NCI-H748 (cell line): Measurements from ENCODE around the gene CLRN1.
A peak's percentile ranks its signal among the peaks of the same experiment; 100 is the strongest.
"Not testable (repeated sequence)": the region's sequence is repeated elsewhere in the genome, so short reads cannot be mapped to it uniquely, and the experiment has no call there.

Source experiments
- DNase-seq: peaks from one replicate; lab custom pipeline; 2025; ENCODE audit not compliant: unreplicated experiment; lab: John Stamatoyannopoulos, UW

CLRN1 gene

GRCh38 chr3:150972366-150973071, at the start of gene CLRN1:
Gene CLRN1 (minus strand): TSS chr3:150972727. CDS start chr3:150972708, 19 bp downstream.
- DNase-seq, result no peak

- no peak for DNase-seq
These were observed 43.9 kb upstream of the CLRN1 start for GRCh38 chr3:151016478-151016795.

GRCh38 chr3:151015767-151016477, 43.4 kb upstream of the CLRN1 start:
- no peak for DNase-seq

- DNase-seq, result no peak
These were observed 42.7 kb upstream of the CLRN1 start for GRCh38 chr3:151015181-151015580.

GRCh38 chr3:151014501-151015018, 42.0 kb upstream of the CLRN1 start:
- DNase-seq, result no peak

- DNase-seq, result no peak
These were observed 40.2 kb upstream of the CLRN1 start for GRCh38 chr3:151012753-151013152.

- peak; percentile 79 for DNase-seq
These were observed 38.9 kb upstream of the CLRN1 start for GRCh38 chr3:151011427-151011826.

- DNase-seq, result no peak
These were observed 37.5 kb upstream of the CLRN1 start for GRCh38 chr3:151009981-151010380.

- no peak for DNase-seq
These were observed 36.9 kb upstream of the CLRN1 start for GRCh38 chr3:151009430-151009829.

- DNase-seq, result peak; percentile 10
These were observed 36.2 kb upstream of the CLRN1 start for GRCh38 chr3:151008699-151009098.

- DNase-seq, result no peak
These were observed 31.2 kb upstream of the CLRN1 start for GRCh38 chr3:151003768-151004134.

- DNase-seq, result no peak
These were observed 30.7 kb upstream of the CLRN1 start for GRCh38 chr3:151003029-151003767.

GRCh38 chr3:151002003-151002981, 29.8 kb upstream of the CLRN1 start:
- DNase-seq, result no peak

- no peak for DNase-seq
These were observed 26.5 kb upstream of the CLRN1 start for GRCh38 chr3:150998996-150999395.

- DNase-seq, result no peak
These were observed 24.2 kb upstream of the CLRN1 start for GRCh38 chr3:150996731-150997130.

GRCh38 chr3:150995510-150995909, 23.0 kb upstream of the CLRN1 start:
- no peak for DNase-seq

- DNase-seq, result no peak
These were observed 16.7 kb upstream of the CLRN1 start for GRCh38 chr3:150989208-150989607.

- DNase-seq, result not testable (repeated sequence)
These were observed 15.9 kb upstream of the CLRN1 start for GRCh38 chr3:150988395-150988794.

GRCh38 chr3:150985711-150986110, 13.2 kb upstream of the CLRN1 start:
- DNase-seq, result no peak

GRCh38 chr3:150984066-150984465, 11.5 kb upstream of the CLRN1 start:
- no peak for DNase-seq
